Measurements from ENCODE around the gene WSCD2.

DNA sequence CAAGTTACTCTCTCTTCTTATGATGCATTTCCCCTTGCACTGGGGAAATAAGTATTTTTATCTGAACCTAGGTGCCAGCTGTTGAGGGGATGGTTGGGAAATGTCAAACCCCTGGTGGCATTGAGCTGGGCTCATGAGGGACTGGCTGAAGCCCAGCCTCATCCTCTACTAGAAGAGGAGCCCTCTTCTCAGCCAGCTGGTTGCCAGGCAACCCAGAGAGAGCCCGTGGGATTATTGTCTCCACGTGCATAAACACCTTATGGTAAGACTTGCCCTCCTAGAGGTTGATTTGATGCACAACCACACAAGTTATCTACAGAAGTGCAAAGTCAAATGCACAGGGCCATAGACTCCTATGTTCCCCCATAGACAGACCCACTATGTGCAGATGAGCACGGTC, 89.8 kb downstream of the WSCD2 start:
- TF ChIP-seq, protein P1, sequence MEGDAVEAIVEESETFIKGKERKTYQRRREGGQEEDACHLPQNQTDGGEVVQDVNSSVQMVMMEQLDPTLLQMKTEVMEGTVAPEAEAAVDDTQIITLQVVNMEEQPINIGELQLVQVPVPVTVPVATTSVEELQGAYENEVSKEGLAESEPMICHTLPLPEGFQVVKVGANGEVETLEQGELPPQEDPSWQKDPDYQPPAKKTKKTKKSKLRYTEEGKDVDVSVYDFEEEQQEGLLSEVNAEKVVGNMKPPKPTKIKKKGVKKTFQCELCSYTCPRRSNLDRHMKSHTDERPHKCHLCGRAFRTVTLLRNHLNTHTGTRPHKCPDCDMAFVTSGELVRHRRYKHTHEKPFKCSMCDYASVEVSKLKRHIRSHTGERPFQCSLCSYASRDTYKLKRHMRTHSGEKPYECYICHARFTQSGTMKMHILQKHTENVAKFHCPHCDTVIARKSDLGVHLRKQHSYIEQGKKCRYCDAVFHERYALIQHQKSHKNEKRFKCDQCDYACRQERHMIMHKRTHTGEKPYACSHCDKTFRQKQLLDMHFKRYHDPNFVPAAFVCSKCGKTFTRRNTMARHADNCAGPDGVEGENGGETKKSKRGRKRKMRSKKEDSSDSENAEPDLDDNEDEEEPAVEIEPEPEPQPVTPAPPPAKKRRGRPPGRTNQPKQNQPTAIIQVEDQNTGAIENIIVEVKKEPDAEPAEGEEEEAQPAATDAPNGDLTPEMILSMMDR (IDR thresholded peaks at IDR 0.05), result no peak
- no peak for TF ChIP-seq POLR2AphosphoS5 (IDR thresholded peaks at IDR 0.05)
- no peak for TF ChIP-seq POLR2A (IDR thresholded peaks at IDR 0.05)
- TF ChIP-seq EP300 (IDR thresholded peaks at IDR 0.05), result no peak
